Osteoblast (primary cell): Measurements from ENCODE around the gene MAS1. TPM values are rescaled to one million over a fixed set of nuclear protein-coding genes. Genes with fewer than 3 reads are reported as not detected.

ENCODE experiments used
- DNase-seq: peaks from one replicate; pipeline ENCODE4 v3.0.0; 2011; ENCODE audit warnings: low spot score, mixed read lengths; ENCODE audit not compliant: insufficient read length; ENCODE audit errors: missing footprints
- H2AFZ ChIP-seq: 2 replicates; pipeline ENCODE4 v1.6.0; 2011; ENCODE audit warnings: mild to moderate bottlenecking, low read length
- H3K27ac ChIP-seq: 2 replicates; pipeline ENCODE4 v1.5.1; 2011; ENCODE audit warnings: mild to moderate bottlenecking, low read depth, low read length, moderate library complexity
- H3K27me3 ChIP-seq: 2 replicates; pipeline ENCODE4 v1.6.0; 2012; ENCODE audit warnings: mild to moderate bottlenecking, control low read depth, inconsistent platforms, low read length, moderate library complexity; ENCODE audit not compliant: insufficient read depth
- H3K36me3 ChIP-seq: 2 replicates; pipeline ENCODE4 v1.5.1; 2011; ENCODE audit warnings: mild to moderate bottlenecking, low read length, control low read depth, moderate library complexity; ENCODE audit not compliant: insufficient read depth
- H3K4me1 ChIP-seq: 2 replicates; pipeline ENCODE4 v1.5.1; 2011; ENCODE audit warnings: mild to moderate bottlenecking, low read length, control low read depth, moderate library complexity; ENCODE audit not compliant: insufficient read depth
- H3K4me2 ChIP-seq: 2 replicates; pipeline ENCODE4 v1.6.0; 2011; ENCODE audit warnings: mild to moderate bottlenecking, low read length; ENCODE audit not compliant: insufficient read depth
- H3K4me3 ChIP-seq: fragments of 200-600 bp; sonication (generic); 3 replicates; pipeline ENCODE4 v1.5.1; 2012; ENCODE audit warnings: mild to moderate bottlenecking, low read length, inconsistent platforms; ENCODE audit not compliant: insufficient read depth
- H3K79me2 ChIP-seq: 2 replicates; pipeline ENCODE4 v1.6.0; 2012; ENCODE audit warnings: mild to moderate bottlenecking, low read length, control low read depth, inconsistent platforms; ENCODE audit not compliant: insufficient read depth
- H3K9me3 ChIP-seq: 2 replicates; pipeline ENCODE4 v1.5.1; 2011; ENCODE audit warnings: low read depth, low read length, control low read depth
- H4K20me1 ChIP-seq: 2 replicates; pipeline ENCODE4 v1.6.0; 2012; ENCODE audit warnings: mild to moderate bottlenecking, low read length, control low read depth; ENCODE audit not compliant: insufficient read depth
- total RNA-seq: library from RNA; depleted of rRNA; stranded (reverse); fragments of >200 nt; gene quantifications from 2 replicates; pipeline ENCODE4 v1.2.3, GENCODE V29; 2012
- TF ChIP-seq, protein P1 (sequence below): IDR thresholded peaks from 2 replicates; pipeline ENCODE4 v1.5.1; 2011; ENCODE audit warnings: mild to moderate bottlenecking, low read depth, low read length, moderate library complexity; ENCODE audit errors: extremely low read depth

The MAS1 gene
- total RNA-seq, 1 donor: under 0.01 TPM

DNA sequence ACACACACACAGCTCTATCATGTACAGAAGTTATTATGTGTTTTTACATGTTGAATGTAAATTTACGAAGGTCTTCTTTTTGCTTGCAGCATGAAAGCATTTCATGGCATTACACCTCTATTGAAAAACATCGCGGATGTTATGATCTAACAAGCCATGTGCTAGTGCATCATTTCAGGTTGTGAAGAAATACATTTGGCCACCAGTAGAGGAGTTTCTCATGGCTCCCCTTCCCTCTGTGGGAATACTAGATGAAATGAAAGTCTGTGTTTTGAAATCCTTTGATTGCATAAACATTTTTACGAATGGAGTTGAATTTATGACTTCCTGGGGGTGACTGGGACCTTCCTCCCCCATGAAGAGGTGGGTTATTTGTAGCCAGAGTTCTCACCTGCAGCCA lies 17.7 kb downstream of the MAS1 start:
- DNase-seq: no peak
- Histone ChIP-seq H3K27ac (no peak overlapping the region), H2AFZ (no peak overlapping the region), H3K4me2 (no peak overlapping the region), H3K79me2 (no peaks in the 10 kb centered on the region), H3K4me1 (no peaks in the 10 kb centered on the region), H3K4me3 (no peak overlapping the region), H4K20me1 (no peaks in the 10 kb centered on the region), H3K27me3 (peaks cover 20% of the 10 kb centered on the region), H3K9me3 (no peaks in the 10 kb centered on the region), H3K36me3 (no peaks in the 10 kb centered on the region)
- TF ChIP-seq, protein P1, sequence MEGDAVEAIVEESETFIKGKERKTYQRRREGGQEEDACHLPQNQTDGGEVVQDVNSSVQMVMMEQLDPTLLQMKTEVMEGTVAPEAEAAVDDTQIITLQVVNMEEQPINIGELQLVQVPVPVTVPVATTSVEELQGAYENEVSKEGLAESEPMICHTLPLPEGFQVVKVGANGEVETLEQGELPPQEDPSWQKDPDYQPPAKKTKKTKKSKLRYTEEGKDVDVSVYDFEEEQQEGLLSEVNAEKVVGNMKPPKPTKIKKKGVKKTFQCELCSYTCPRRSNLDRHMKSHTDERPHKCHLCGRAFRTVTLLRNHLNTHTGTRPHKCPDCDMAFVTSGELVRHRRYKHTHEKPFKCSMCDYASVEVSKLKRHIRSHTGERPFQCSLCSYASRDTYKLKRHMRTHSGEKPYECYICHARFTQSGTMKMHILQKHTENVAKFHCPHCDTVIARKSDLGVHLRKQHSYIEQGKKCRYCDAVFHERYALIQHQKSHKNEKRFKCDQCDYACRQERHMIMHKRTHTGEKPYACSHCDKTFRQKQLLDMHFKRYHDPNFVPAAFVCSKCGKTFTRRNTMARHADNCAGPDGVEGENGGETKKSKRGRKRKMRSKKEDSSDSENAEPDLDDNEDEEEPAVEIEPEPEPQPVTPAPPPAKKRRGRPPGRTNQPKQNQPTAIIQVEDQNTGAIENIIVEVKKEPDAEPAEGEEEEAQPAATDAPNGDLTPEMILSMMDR: no peak

DNA sequence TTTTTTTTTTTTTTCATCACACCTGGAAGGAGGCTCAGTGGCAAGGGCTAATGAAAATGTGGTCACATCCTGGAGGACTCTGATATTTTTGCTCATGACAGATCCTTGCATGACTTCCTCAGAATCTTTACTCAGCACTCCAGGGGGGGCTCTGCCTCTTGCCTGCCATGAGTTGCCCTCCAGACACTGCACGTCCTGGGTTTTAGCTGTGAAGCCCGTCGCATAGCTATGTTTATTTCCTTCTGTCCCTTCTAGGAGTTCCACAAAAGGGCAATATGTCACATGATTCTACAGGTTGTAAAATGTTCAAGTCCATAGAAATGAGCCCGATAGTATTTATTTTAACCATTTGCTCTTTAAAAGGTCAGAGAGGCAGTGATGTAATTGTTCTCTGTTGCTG lies 18.2 kb downstream of the MAS1 start:
- TF ChIP-seq, protein P1: no peak
- no peaks in the 10 kb centered on the region for H3K36me3 ChIP-seq
- no peaks in the 10 kb centered on the region for H4K20me1 ChIP-seq
- no peak for DNase-seq
- no peak overlapping the region for H3K4me3 ChIP-seq
- no peaks in the 10 kb centered on the region for H3K4me1 ChIP-seq
- H3K9me3 ChIP-seq: no peaks in the 10 kb centered on the region
- no peak overlapping the region for H3K27ac ChIP-seq
- H3K79me2 ChIP-seq: no peaks in the 10 kb centered on the region
- no peak overlapping the region for H3K4me2 ChIP-seq
- H3K27me3 ChIP-seq: peaks cover 20% of the 10 kb centered on the region
- no peak overlapping the region for H2AFZ ChIP-seq

DNA sequence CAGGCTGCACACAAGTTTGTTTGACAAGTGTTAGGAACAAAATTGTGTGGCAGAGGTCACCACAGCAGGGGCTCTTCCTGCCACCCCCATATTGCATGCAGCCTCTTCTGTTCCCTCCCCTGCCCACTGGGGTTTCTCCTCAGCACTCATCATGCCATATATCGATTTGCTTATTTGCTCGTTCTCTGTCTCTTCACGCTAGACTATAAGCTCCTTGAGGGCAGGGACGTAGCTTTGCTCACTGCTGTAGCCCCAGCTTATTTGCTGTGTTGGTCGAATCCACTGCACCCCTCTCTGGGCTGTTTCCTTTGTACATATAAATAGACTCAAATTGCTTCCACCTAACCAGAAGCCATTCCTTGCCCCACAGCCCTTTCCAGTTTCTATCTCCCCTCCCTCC lies 19.6 kb downstream of the MAS1 start:
- Histone ChIP-seq H3K4me2 (no peak overlapping the region), H2AFZ (no peak overlapping the region), H4K20me1 (no peaks in the 10 kb centered on the region), H3K27me3 (peaks cover 20% of the 10 kb centered on the region), H3K4me1 (no peaks in the 10 kb centered on the region), H3K4me3 (no peak overlapping the region), H3K27ac (no peak overlapping the region), H3K9me3 (no peaks in the 10 kb centered on the region), H3K79me2 (no peaks in the 10 kb centered on the region), H3K36me3 (no peaks in the 10 kb centered on the region)
- TF ChIP-seq, protein P1: no peak
- no peak for DNase-seq

DNA sequence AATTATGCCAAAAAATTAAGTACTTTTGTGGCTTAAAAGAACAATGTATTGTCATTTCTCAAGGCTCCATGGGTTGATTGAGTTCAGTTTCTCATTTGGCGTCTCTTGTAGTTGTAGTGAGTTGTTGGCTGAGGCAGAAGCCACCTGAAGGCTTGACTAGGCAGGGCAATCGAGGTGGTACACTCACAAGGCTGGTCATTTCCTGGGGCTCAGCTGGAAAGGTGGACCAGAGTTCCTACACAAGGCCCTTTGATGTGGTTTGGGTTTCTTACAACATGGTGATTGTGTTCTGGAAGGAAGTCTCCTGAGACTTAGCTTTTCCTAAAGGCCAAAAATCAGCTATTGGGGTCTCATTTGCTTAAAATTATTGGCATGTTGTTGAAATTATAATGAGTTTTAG lies 22.6 kb downstream of the MAS1 start:
- no peaks in the 10 kb centered on the region for H3K79me2 ChIP-seq
- no peak overlapping the region for H3K4me2 ChIP-seq
- TF ChIP-seq, protein P1: no peak

More for the DNA sequence above, 22.6 kb downstream of the MAS1 start:
- Histone ChIP-seq H3K27ac (no peak overlapping the region), H4K20me1 (no peaks in the 10 kb centered on the region), H2AFZ (no peak overlapping the region), H3K36me3 (no peaks in the 10 kb centered on the region), H3K4me3 (no peak overlapping the region), H3K27me3 (peaks cover 14% of the 10 kb centered on the region), H3K4me1 (peaks cover 2% of the 10 kb centered on the region), H3K9me3 (no peaks in the 10 kb centered on the region)
- no peak for DNase-seq
